ENCODE results near the gene ZBTB7A.

Gene ZBTB7A

GRCh38 chr19:4066176-4066606 is 508 bp downstream of the ZBTB7A start:
- Histone ChIP-seq H3K79me2 (ENCODE audit: control insufficient read depth, insufficient read depth, low read length, unreplicated experiment) (peaks cover 43% of the 10 kb centered on the region), H3K27ac (ENCODE audit: low read depth, low read length) (no peak overlapping the region), H3K27me3 (ENCODE audit: insufficient read depth, low read length) (no peaks in the 10 kb centered on the region), H3K4me1 (ENCODE audit: control insufficient read depth, insufficient read depth, low read length, unreplicated experiment) (peaks cover 14% of the 10 kb centered on the region), H3K4me3 (ENCODE audit: low read depth, low read length) (peak overlapping the region; percentile 85), H3K36me3 (ENCODE audit: insufficient read depth, low read length) (no peaks in the 10 kb centered on the region), H2AFZ (ENCODE audit: low read length, unreplicated experiment) (no peak overlapping the region)

- Histone ChIP-seq H3K27me3 (ENCODE audit: insufficient read depth, low read length) (no peaks in the 10 kb centered on the region), H3K79me2 (ENCODE audit: control insufficient read depth, insufficient read depth, low read length, unreplicated experiment) (peaks cover 49% of the 10 kb centered on the region), H3K4me3 (ENCODE audit: low read depth, low read length) (peak overlapping the region; percentile 85; the same call in 1 of the 2 replicates), H2AFZ (ENCODE audit: low read length, unreplicated experiment) (no peak overlapping the region), H3K36me3 (ENCODE audit: insufficient read depth, low read length) (no peaks in the 10 kb centered on the region), H3K4me1 (ENCODE audit: control insufficient read depth, insufficient read depth, low read length, unreplicated experiment) (peaks cover 15% of the 10 kb centered on the region), H3K27ac (ENCODE audit: low read depth, low read length) (no peak overlapping the region)
Measured at GRCh38 chr19:4065430-4066175, 1.1 kb downstream of the ZBTB7A start.

- Histone ChIP-seq H3K27me3 (ENCODE audit: insufficient read depth, low read length) (no peaks in the 10 kb centered on the region), H3K36me3 (ENCODE audit: insufficient read depth, low read length) (no peaks in the 10 kb centered on the region), H3K4me1 (ENCODE audit: control insufficient read depth, insufficient read depth, low read length, unreplicated experiment) (peaks cover 21% of the 10 kb centered on the region), H3K4me3 (ENCODE audit: low read depth, low read length) (peak overlapping the region; percentile 95), H2AFZ (ENCODE audit: low read length, unreplicated experiment) (no peak overlapping the region), H3K79me2 (ENCODE audit: control insufficient read depth, insufficient read depth, low read length, unreplicated experiment) (peaks cover 58% of the 10 kb centered on the region), H3K27ac (ENCODE audit: low read depth, low read length) (peak overlapping the region; percentile 83)
Measured at GRCh38 chr19:4064496-4065260, 2.0 kb downstream of the ZBTB7A start.

GRCh38 chr19:4064149-4064495 is 2.6 kb downstream of the ZBTB7A start:
- Histone ChIP-seq H2AFZ (ENCODE audit: low read length, unreplicated experiment) (no peak overlapping the region), H3K4me1 (ENCODE audit: control insufficient read depth, insufficient read depth, low read length, unreplicated experiment) (peaks cover 26% of the 10 kb centered on the region), H3K27ac (ENCODE audit: low read depth, low read length) (peak overlapping the region; percentile 83), H3K27me3 (ENCODE audit: insufficient read depth, low read length) (no peaks in the 10 kb centered on the region), H3K4me3 (ENCODE audit: low read depth, low read length) (peak overlapping the region; percentile 95), H3K79me2 (ENCODE audit: control insufficient read depth, insufficient read depth, low read length, unreplicated experiment) (peaks cover 63% of the 10 kb centered on the region), H3K36me3 (ENCODE audit: insufficient read depth, low read length) (no peaks in the 10 kb centered on the region)

GRCh38 chr19:4063369-4064148 is 3.1 kb downstream of the ZBTB7A start:
- peak overlapping the region; percentile 83 for H3K27ac ChIP-seq (ENCODE audit: low read depth, low read length)
- H3K36me3 ChIP-seq (ENCODE audit: insufficient read depth, low read length), result no peaks in the 10 kb centered on the region
- H3K79me2 ChIP-seq (ENCODE audit: control insufficient read depth, insufficient read depth, low read length, unreplicated experiment), result peaks cover 69% of the 10 kb centered on the region
- peak overlapping the region; percentile 95 for H3K4me3 ChIP-seq (ENCODE audit: low read depth, low read length)
- no peak overlapping the region for H2AFZ ChIP-seq (ENCODE audit: low read length, unreplicated experiment)
- no peaks in the 10 kb centered on the region for H3K27me3 ChIP-seq (ENCODE audit: insufficient read depth, low read length)
- H3K4me1 ChIP-seq (ENCODE audit: control insufficient read depth, insufficient read depth, low read length, unreplicated experiment), result peaks cover 32% of the 10 kb centered on the region

- Histone ChIP-seq H3K79me2 (ENCODE audit: control insufficient read depth, insufficient read depth, low read length, unreplicated experiment) (peaks cover 78% of the 10 kb centered on the region), H3K4me3 (ENCODE audit: low read depth, low read length) (peak overlapping the region; percentile 95), H2AFZ (ENCODE audit: low read length, unreplicated experiment) (no peak overlapping the region), H3K27ac (ENCODE audit: low read depth, low read length) (0 out of 2 replicates have a peak overlapping the region, but pooled peaks have one; percentile 92), H3K4me1 (ENCODE audit: control insufficient read depth, insufficient read depth, low read length, unreplicated experiment) (peaks cover 41% of the 10 kb centered on the region), H3K36me3 (ENCODE audit: insufficient read depth, low read length) (no peaks in the 10 kb centered on the region), H3K27me3 (ENCODE audit: insufficient read depth, low read length) (no peaks in the 10 kb centered on the region)
Measured at GRCh38 chr19:4062419-4063368, 4.0 kb downstream of the ZBTB7A start.

- Histone ChIP-seq H3K27ac (ENCODE audit: low read depth, low read length) (peak overlapping the region; percentile 92), H3K4me3 (ENCODE audit: low read depth, low read length) (peak overlapping the region; percentile 52), H3K79me2 (ENCODE audit: control insufficient read depth, insufficient read depth, low read length, unreplicated experiment) (peaks cover 84% of the 10 kb centered on the region)
Measured at GRCh38 chr19:4061683-4062418, 4.8 kb downstream of the ZBTB7A start.

GRCh38 chr19:4061178-4061682 is 5.5 kb downstream of the ZBTB7A start:
- Histone ChIP-seq H3K4me1 (ENCODE audit: control insufficient read depth, insufficient read depth, low read length, unreplicated experiment) (peaks cover 42% of the 10 kb centered on the region), H3K27ac (ENCODE audit: low read depth, low read length) (peak overlapping the region; percentile 92), H3K27me3 (ENCODE audit: insufficient read depth, low read length) (no peaks in the 10 kb centered on the region), H2AFZ (ENCODE audit: low read length, unreplicated experiment) (no peak overlapping the region), H3K36me3 (ENCODE audit: insufficient read depth, low read length) (no peaks in the 10 kb centered on the region), H3K79me2 (ENCODE audit: control insufficient read depth, insufficient read depth, low read length, unreplicated experiment) (peaks cover 83% of the 10 kb centered on the region), H3K4me3 (ENCODE audit: low read depth, low read length) (peak overlapping the region; percentile 52)

More at GRCh38 chr19:4061683-4062418, 4.8 kb downstream of the ZBTB7A start:
- Histone ChIP-seq H2AFZ (ENCODE audit: low read length, unreplicated experiment) (no peak overlapping the region), H3K27me3 (ENCODE audit: insufficient read depth, low read length) (no peaks in the 10 kb centered on the region), H3K36me3 (ENCODE audit: insufficient read depth, low read length) (no peaks in the 10 kb centered on the region), H3K4me1 (ENCODE audit: control insufficient read depth, insufficient read depth, low read length, unreplicated experiment) (peaks cover 42% of the 10 kb centered on the region)

- no peak overlapping the region for H2AFZ ChIP-seq (ENCODE audit: low read length, unreplicated experiment)
- H3K27ac ChIP-seq (ENCODE audit: low read depth, low read length), result peak overlapping the region; percentile 92
- no peaks in the 10 kb centered on the region for H3K36me3 ChIP-seq (ENCODE audit: insufficient read depth, low read length)
- peaks cover 88% of the 10 kb centered on the region for H3K79me2 ChIP-seq (ENCODE audit: control insufficient read depth, insufficient read depth, low read length, unreplicated experiment)
- peaks cover 42% of the 10 kb centered on the region for H3K4me1 ChIP-seq (ENCODE audit: control insufficient read depth, insufficient read depth, low read length, unreplicated experiment)
- peak overlapping the region; percentile 69 for H3K4me3 ChIP-seq (ENCODE audit: low read depth, low read length)
- H3K27me3 ChIP-seq (ENCODE audit: insufficient read depth, low read length), result no peaks in the 10 kb centered on the region
Measured at GRCh38 chr19:4060621-4061177, 6.0 kb downstream of the ZBTB7A start.
